NB4 (cell line): Measurements from ENCODE around the gene EMILIN1.

Experiments
- TF ChIP-seq, protein P1 (sequence below): IDR thresholded peaks from one replicate; pipeline ENCODE4 v1.5.1; 2012; ENCODE audit warnings: low read depth, low read length
- TF ChIP-seq, protein P2 (sequence below): IDR thresholded peaks from 2 replicates; pipeline ENCODE4 v1.6.1; 2011; ENCODE audit warnings: low read depth, low read length

DNA sequence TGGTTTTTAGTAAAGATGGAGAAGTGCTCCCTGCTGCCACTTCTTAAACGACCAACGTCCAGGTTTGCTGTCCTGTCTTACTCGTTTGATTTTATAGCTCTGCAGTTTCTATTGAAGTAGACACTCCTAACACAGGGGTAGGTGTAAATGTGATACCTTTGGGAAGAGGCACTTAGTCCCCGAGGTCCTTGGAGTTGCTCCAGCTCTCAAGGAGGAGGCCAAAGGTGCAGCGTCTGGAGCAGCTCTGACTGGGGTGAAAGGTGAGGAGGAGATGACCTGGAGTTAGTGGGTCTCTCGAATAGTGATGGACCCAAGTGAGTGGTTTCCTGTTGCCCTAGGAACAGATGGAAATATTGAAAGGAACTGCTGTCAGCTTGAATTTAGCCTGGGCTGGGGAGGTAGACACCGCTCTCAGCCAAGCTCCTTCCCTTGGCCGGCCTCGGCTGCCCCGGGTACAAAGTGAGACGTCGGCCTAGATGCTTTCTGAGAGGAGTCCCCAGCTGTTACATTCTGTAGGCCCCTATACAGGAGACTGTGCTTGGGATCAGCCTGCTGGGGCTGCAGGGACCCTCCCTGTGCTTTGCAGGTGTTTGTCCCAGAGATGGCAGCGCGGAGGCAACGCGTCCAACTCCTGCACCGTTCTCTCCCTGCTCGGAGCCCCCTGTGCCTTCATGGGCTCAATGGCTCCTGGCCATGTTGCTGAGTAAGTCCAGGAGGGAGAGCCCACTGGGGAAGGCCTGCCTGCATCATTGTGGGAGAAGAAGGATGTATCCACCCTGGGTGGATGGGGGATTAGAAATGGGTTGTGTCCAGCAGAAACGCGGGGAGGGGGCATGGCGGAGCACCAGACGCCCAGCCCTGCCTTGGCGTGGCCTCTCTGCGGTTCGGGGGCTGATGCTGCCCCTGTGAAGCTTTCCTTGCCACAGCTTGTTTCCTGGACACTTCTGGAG is 13.6 kb downstream of the EMILIN1 start:
- TF ChIP-seq, protein P1, sequence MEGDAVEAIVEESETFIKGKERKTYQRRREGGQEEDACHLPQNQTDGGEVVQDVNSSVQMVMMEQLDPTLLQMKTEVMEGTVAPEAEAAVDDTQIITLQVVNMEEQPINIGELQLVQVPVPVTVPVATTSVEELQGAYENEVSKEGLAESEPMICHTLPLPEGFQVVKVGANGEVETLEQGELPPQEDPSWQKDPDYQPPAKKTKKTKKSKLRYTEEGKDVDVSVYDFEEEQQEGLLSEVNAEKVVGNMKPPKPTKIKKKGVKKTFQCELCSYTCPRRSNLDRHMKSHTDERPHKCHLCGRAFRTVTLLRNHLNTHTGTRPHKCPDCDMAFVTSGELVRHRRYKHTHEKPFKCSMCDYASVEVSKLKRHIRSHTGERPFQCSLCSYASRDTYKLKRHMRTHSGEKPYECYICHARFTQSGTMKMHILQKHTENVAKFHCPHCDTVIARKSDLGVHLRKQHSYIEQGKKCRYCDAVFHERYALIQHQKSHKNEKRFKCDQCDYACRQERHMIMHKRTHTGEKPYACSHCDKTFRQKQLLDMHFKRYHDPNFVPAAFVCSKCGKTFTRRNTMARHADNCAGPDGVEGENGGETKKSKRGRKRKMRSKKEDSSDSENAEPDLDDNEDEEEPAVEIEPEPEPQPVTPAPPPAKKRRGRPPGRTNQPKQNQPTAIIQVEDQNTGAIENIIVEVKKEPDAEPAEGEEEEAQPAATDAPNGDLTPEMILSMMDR: no peak
- TF ChIP-seq, protein P2, sequence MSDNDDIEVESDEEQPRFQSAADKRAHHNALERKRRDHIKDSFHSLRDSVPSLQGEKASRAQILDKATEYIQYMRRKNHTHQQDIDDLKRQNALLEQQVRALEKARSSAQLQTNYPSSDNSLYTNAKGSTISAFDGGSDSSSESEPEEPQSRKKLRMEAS: no peak
